HG03060 (cell line): Measurements from ENCODE around the gene CABP4.
"Not testable (repeated sequence)": the region's sequence is repeated elsewhere in the genome, so short reads cannot be mapped to it uniquely, and the experiment has no call there.

Experiments
- ATAC-seq: cut with Tn5 transposase; IDR thresholded peaks from one replicate; pipeline ENCODE4 v1.9.1; 2021; ENCODE audit warnings: low read depth, moderate number of reproducible peaks; ENCODE audit not compliant: unreplicated experiment

CABP4 gene

GRCh38 chr11:67470337-67471002 is 15.3 kb downstream of the CABP4 start:
- no peak for ATAC-seq

DNA sequence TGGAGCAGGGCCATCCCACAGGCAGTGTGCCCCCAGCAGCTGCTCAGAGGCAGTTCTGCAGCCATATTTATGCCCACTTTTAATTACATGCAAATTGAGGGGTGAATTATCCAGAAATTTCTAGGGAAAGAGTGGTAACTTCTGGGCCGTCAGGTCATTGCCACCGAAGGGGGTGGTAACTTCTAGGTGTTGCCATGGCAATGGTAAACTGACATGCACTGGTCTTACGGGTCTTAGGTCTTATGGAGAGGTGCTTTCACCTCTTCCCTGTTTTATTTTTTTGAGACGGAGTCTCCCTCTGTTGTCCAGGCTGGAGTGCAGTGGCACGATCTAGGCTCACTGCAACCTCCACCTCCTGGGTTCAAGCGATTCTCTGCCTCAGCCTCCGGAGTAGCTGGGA is 17.7 kb downstream of the CABP4 start:
- no peak for ATAC-seq

DNA sequence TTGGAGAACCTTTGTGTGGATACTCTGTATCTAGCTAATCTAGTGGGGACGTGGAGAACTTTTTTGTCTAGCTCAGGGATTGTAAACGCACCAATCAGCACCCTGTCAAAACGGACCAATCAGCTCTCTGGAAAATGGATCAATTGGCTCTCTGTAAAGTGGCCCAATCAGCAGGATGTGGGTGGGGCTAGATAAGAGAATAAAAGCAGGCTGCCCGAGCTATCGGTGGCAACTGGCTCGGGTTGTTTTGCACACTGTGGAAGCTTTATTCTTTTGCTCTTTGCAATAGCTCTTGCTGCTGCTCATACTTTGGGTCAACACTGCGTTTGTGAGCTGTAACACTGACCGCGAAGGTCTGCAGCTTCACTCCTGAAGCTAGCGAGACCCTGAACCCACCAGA is 21.5 kb downstream of the CABP4 start:
- not testable (repeated sequence) for ATAC-seq

GRCh38 chr11:67477344-67478050 is 22.3 kb downstream of the CABP4 start:
- not testable (repeated sequence) for ATAC-seq

- ATAC-seq, result no peak
Observed at GRCh38 chr11:67482275-67482826, 27.2 kb downstream of the CABP4 start.

- ATAC-seq, result peak; percentile 52
Observed at GRCh38 chr11:67482827-67483798, 28.0 kb downstream of the CABP4 start, which contains the start of gene AIP. TSS of gene AIP (plus strand) at chr11:67483026. CDS start at chr11:67483159, 133 bp downstream.

DNA sequence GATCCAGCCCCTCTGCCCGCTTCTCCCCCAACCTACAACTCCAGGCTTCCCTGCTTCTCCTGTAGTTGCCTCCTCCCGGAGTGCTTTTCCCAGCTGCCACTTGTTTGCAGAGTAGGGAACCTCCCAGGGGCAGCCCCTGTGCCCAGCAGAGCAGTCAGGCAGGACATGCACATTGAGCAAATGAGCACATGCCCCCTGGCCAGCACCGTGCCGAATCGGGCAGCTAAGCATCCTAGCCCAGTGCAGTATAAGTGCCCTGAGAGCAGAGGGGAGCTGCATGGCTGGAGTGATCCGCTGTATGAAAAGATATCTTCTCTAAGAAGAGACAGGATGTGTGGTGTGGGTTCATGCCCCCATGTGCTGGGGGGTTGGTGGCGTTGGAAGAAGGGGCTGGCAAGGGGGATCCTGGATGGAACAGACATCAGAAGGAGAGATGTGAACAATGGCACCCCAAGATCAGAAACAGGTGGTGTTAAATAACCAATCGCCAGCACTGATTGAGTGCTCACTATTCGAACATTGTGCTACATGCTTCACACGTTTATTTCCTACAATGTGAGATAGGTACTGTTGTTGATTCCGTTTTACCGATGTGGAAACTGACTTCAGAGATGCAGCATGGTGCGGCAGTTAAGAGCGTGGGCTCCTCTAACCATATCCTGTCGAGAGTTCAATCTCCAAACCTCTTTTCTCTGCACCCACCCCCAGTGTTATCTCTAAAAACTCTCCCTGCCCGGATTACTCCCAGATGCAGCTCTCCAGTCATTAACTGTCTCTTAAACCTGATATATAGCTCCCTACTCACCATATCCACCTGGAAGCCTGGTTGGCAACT is 28.9 kb downstream of the CABP4 start:
- no peak for ATAC-seq

GRCh38 chr11:67484847-67485311 is 29.7 kb downstream of the CABP4 start:
- ATAC-seq, result no peak

GRCh38 chr11:67485873-67486361 is 30.8 kb downstream of the CABP4 start:
- ATAC-seq, result not testable (repeated sequence)

DNA sequence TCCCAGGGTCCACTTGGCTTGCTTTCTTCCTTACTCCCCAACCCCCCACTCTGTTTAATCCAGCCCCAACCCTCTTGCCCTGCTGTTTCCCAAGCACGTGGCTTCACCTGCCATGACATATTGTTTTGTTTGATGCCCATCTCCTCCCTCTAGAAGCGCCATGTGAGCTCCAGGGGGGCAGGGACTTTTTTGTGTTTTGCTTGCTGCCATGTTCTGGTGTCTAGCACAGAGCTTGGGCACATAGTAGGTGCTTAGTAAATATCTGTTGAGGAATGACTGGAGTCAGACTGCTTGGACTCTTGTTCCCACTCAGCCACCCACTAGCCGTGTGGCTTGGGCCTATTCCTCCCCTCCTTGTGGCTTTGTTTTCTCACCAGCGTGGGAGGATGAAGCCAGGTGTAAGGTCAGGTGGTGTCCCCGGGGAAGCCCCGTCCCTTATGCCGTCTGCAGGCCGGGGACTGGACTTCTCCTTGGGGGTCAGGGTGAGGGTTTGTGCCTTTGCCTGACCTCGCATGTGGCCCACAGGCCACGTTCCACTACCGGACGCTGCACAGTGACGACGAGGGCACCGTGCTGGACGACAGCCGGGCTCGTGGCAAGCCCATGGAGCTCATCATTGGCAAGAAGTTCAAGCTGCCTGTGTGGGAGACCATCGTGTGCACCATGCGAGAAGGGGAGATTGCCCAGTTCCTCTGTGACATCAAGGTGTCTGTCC is 31.5 kb downstream of the CABP4 start:
- no peak for ATAC-seq

- ATAC-seq, result no peak
Observed at GRCh38 chr11:67489203-67489884, 34.2 kb downstream of the CABP4 start.

DNA sequence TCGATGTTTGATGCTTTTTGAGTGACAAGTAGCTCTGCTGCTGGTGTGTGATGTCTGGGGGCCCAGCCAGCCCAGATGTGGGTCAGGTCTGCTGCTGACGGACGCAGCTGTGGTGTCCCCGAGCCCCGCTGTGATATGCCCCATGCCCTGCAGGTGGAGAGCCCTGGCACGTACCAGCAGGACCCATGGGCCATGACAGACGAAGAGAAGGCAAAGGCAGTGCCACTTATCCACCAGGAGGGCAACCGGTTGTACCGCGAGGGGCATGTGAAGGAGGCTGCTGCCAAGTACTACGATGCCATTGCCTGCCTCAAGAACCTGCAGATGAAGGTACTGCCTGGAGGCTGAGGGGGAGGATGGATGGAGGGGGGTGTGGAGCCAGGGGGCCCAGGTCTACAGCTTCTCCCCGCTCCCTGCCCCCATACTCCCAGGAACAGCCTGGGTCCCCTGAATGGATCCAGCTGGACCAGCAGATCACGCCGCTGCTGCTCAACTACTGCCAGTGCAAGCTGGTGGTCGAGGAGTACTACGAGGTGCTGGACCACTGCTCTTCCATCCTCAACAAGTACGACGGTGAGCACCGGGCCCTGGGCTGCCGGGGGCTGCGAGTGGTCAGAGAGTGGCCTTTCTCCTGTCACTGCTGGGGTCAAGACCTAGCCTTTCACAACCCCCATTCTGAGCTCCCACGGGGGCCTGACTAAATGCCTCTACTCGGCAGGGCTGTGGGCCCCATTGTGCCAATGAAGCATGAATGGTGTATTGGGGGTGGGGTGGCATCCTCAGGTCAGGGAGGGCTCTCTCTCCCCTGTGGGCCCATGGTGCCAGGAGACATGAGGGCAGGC is 35.0 kb downstream of the CABP4 start:
- no peak for ATAC-seq

- ATAC-seq, result no peak
Observed at GRCh38 chr11:67490727-67491065, 35.5 kb downstream of the CABP4 start.

- ATAC-seq, result no peak
Observed at GRCh38 chr11:67491276-67492068, 36.3 kb downstream of the CABP4 start.

DNA sequence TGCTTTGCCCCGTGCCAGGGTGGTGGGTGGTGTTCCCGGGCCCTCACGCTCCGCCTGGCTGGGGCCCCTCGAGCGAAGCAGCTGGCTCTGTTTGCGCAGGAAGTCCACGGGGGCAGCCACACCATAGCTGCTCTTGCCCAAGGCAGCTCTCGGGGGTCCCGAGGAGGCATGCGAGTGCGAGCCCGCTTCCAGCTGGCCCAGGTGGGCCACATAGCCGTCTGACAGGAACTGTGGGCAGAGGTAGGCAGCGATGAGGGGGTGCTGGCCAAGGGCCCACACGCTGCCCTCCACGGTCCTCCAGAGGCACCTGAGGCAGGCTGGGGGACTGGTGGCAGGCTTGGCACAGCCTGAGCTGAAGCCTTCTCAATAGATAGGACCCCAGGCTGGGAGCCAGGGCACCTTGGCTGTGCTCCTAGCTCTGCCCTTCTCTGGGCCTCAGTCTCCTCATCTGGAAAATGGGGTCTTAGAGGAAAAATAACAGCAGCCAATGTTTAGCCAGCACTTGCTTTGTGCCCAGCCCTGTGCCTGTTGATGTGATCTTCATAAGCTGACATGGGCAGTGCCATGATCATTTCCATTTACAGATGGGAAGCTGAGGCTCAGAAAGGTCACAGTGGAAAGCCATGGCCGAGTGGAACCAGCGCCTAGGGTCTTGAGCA is 37.0 kb downstream of the CABP4 start:
- no peak for ATAC-seq
